Breast epithelium (tissue), 4 donors: ENCODE results near the gene SIVA1. TPM values are rescaled to one million over a fixed set of nuclear protein-coding genes. Genes with fewer than 3 reads are reported as not detected.

ENCODE experiments used
- DNase-seq, 2 donors: peaks; one replicate each; pipeline ENCODE4 v3.0.0-alpha.2; 2019; ENCODE audit warnings: low spot score in 2 of 2
- H3K27ac ChIP-seq, 2 donors: fragments of 200-600 bp; sonication (generic) in 1 of 2; one replicate each; pipeline ENCODE4 v1.5.1; 2016 to 2019; ENCODE audit warnings: mild to moderate bottlenecking in 1 of 2
- H3K27me3 ChIP-seq, 2 donors: fragments of 200-600 bp; sonication (generic) in 1 of 2; one replicate each; pipeline versions ENCODE4 v1.5.1 to v1.6.0; 2017 to 2019; ENCODE audit warnings: control low read depth in 1 of 2, mild to moderate bottlenecking in 1 of 2
- H3K36me3 ChIP-seq: fragments of 200-600 bp; one replicate; pipeline ENCODE4 v1.5.1; 2019
- H3K4me1 ChIP-seq, 2 donors: fragments of 200-600 bp; sonication (generic); one replicate each; pipeline ENCODE4 v1.5.1; 2016 to 2019; ENCODE audit warnings: control low read depth in 1 of 2
- H3K4me3 ChIP-seq, 3 donors: fragments of 200-600 bp; sonication (generic); 1 replicate in 2 of 3; 2 replicates in 1 of 3; pipeline ENCODE4 v1.5.1; 2016 to 2019; ENCODE audit warnings: mild to moderate bottlenecking in 3 of 3, moderate library complexity in 2 of 3
- H3K9me3 ChIP-seq, 2 donors: fragments of 200-600 bp; sonication (generic) in 1 of 2; one replicate each; pipeline ENCODE4 v1.5.1; 2016 to 2019; ENCODE audit warnings: control low read depth in 1 of 2
- CTCF ChIP-seq, 3 donors: fragments of 450-650 bp; IDR thresholded peaks; one replicate each; pipeline ENCODE4 v1.5.1; 2016 to 2017; ENCODE audit warnings: antibody characterized with exemption in 3 of 3, mild to moderate bottlenecking in 3 of 3, moderate library complexity in 3 of 3
- POLR2A ChIP-seq: fragments of 450-650 bp; IDR thresholded peaks from one replicate; pipeline ENCODE4 v1.6.1; 2016; ENCODE audit warnings: antibody characterized with exemption, mild to moderate bottlenecking, moderate library complexity
- POLR2AphosphoS5 ChIP-seq, 3 donors: sonication (generic); formaldehyde crosslinking; IDR thresholded peaks; one replicate each; pipeline ENCODE4 v1.6.1; 2017; ENCODE audit warnings: antibody characterized with exemption in 3 of 3
- intact Hi-C: fragments of 100-400 bp; cut with DNase I; formaldehyde crosslinking; loops from one replicate; pipeline ENCODE4 v1.15.1; 2023; ENCODE audit warnings: low total_unique reads
- total RNA-seq, 3 donors: library from RNA; depleted of rRNA; stranded (reverse); fragments of >200 nt; gene quantifications; one replicate each; pipeline ENCODE4 v1.1.0, GENCODE V29; 2016

The SIVA1 gene
- total RNA-seq, 3 donors from 2014 or later: 181 to 225 (median 223) TPM

DNA sequence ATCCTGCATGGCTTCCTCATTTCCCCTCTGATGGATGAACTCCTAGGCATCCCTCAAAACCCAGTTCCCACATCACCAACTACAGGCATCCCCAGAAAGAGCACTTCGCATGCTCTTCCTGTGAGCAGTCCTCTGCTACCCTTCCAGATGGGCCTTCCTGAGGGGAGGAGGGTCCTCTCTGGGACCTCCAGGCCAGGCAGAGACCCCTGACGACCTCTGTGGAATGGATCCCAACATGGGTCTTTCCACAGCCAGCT lies 40.7 kb downstream of the SIVA1 start:
- TF ChIP-seq POLR2A (no peak), POLR2AphosphoS5 (IDR thresholded peaks at IDR 0.05) (no peak), CTCF (IDR thresholded peaks at IDR 0.05) (no peak)
- Histone ChIP-seq H3K36me3 (no peaks in the 10 kb centered on the region), H3K27me3 (no peaks in the 10 kb centered on the region), H3K4me3 (peak overlapping the region in 2 of 3 donors; percentile 79 to 89), H3K9me3 (no peaks in the 10 kb centered on the region), H3K27ac (peak overlapping the region in 1 of 2 donors; percentile 98), H3K4me1 (peaks cover 16 to 30% of the 10 kb centered on the region in 2 donors)
- DNase-seq: no peak
- intact Hi-C loops: no loop called here

GRCh38 chr14:104794099-104794498 lies 41.2 kb downstream of the SIVA1 start:
- no peaks in the 10 kb centered on the region for H3K27me3 ChIP-seq
- TF ChIP-seq POLR2A: no peak
- TF ChIP-seq POLR2AphosphoS5 (IDR thresholded peaks at IDR 0.05): no peak
- TF ChIP-seq CTCF (IDR thresholded peaks at IDR 0.05): no peak
- no peaks in the 10 kb centered on the region for H3K36me3 ChIP-seq
- peak overlapping the region; percentile 78 to 98 for H3K27ac ChIP-seq
- H3K4me1 ChIP-seq: peaks cover 12 to 30% of the 10 kb centered on the region in 2 donors
- peak overlapping the region; percentile 76 to 89 (median 79) for H3K4me3 ChIP-seq
- intact Hi-C loops: no loop called here
- DNase-seq: no peak
- no peaks in the 10 kb centered on the region for H3K9me3 ChIP-seq

DNA sequence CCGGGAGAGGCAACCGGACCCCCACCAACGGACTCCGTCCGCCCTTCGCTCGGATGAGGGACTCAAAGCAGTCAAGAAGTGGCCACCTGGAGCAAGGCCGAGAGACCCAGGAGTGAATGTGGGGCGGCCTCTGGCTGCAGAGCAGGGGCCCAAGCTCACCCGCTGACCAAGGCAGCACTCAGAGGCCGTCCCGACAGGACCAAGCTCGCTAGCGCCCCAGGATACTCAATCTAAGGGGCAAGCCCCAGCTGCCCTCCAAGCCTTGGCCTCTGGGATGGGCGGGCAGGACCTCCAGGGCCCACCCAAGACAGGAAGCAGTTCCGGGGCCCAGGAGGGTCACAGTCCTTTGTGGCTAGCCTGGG lies 41.7 kb downstream of the SIVA1 start:
- no peak for TF ChIP-seq POLR2A
- no peak for TF ChIP-seq CTCF (IDR thresholded peaks at IDR 0.05)
- no peak for TF ChIP-seq POLR2AphosphoS5 (IDR thresholded peaks at IDR 0.05)
- DNase-seq: no peak
- no peaks in the 10 kb centered on the region for H3K36me3 ChIP-seq
- peak overlapping the region; percentile 78 to 98 for H3K27ac ChIP-seq
- peaks cover 10 to 30% of the 10 kb centered on the region in 2 donors for H3K4me1 ChIP-seq
- H3K4me3 ChIP-seq: peak overlapping the region; percentile 76 to 89 (median 79)
- no peaks in the 10 kb centered on the region for H3K9me3 ChIP-seq
- intact Hi-C loops: no loop called here
- H3K27me3 ChIP-seq: no peaks in the 10 kb centered on the region

DNA sequence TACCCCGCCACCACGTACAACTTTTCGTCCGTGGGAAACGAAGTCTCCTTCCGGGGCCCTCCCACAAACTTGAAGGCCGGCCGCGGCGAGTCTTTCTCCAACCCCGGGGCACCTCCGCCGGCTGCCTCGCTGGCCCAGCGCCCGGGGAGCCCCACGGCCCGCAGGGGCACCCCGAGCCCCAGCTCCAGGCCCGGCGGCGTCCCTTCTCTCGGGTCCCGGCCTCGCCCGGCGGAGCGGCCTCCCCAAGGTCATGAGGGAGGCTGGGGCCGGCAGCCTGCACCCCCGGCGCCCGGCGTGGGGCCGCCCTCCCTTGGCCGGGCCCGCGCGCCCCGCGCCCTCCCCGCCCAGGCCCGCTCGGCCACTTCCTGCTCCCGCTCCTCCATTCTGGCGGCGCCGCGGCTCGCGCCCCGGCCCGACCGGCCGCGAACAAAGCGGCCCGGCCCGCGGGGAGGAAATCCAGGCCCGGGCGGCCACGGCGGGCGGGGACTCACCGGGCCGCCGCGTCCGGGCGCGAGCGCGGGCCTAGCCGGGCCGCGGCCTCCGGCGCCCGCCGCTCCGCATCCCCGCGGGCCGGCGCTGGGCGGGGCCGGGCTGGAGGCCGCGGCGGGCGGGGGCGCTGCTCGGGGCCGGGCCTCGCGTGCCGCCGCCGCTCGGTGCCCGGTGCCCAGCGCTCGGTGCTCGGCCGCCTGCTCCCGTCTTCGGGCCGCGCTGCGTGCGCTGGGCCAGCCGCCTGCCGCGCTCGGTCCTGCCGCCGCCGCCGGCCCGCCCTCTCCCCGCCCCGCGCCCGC lies 42.2 kb downstream of the SIVA1 start, which contains the start of gene AKT1:
TSS of gene AKT1 (minus strand) at position 756 of the 788 bp plus-strand sequence. CDS start 3,105 bp downstream, outside the sequence.
- Histone ChIP-seq H3K4me1 (peaks cover 10 to 25% of the 10 kb centered on the region in 2 donors), H3K27ac (peak within 1 kb of the TSS; percentile 86 to 98)

More for the DNA sequence above, 42.2 kb downstream of the SIVA1 start, which contains the start of gene AKT1:
- Histone ChIP-seq H3K4me3 (peak within 1 kb of the TSS; percentile 76 to 89 (median 79)), H3K27me3 (no peaks in the 10 kb centered on the region), H3K36me3 (no peaks in the 10 kb centered on the region), H3K9me3 (no peaks in the 10 kb centered on the region)
- DNase-seq: no peak
- TF ChIP-seq POLR2AphosphoS5 (IDR thresholded peaks at IDR 0.05): no peak
- no peak for TF ChIP-seq POLR2A
- no peak for TF ChIP-seq CTCF (IDR thresholded peaks at IDR 0.05)
- intact Hi-C loops: no loop called here
